Measurements from ENCODE around the gene ITSN1. TPM values are rescaled to one million over a fixed set of nuclear protein-coding genes. Genes with fewer than 3 reads are reported as not detected.

ITSN1 gene
- total and polyA plus RNA-seq, 2 experiments from 2014 or later = 35.5 to 57.1 TPM

- Histone ChIP-seq H3F3A (ENCODE audit: insufficient read depth) (no peaks in the 10 kb centered on the region), H3K36me3 (ENCODE audit: low read depth) (no peaks in the 10 kb centered on the region), H3K4me2 (ENCODE audit: unreplicated experiment) (no peak overlapping the region), H4K20me1 (ENCODE audit: insufficient read depth) (no peaks in the 10 kb centered on the region), H3K79me2 (ENCODE audit: insufficient read depth) (no peaks in the 10 kb centered on the region), H3K9me2 (ENCODE audit: insufficient read depth) (no peaks in the 10 kb centered on the region), H3K27ac (no peak overlapping the region), H3K9me3 (ENCODE audit: low read depth) (no peaks in the 10 kb centered on the region), H3K9ac (no peak overlapping the region), H2AFZ (no peak overlapping the region), H3K27me3 (replicated peaks; ENCODE audit: insufficient read depth) (no peaks in the 10 kb centered on the region), H3K4me1 (ENCODE audit: insufficient read depth) (peaks cover 4% of the 10 kb centered on the region; the same call in 1 of the 2 replicates), H3K4me3 (no peak overlapping the region)
- TF ChIP-seq EZH2 (IDR thresholded peaks at IDR 0.05; ENCODE audit: insufficient read depth, poor library complexity, severe bottlenecking) (no peak), EZH2phosphoT487 (IDR thresholded peaks at IDR 0.05; ENCODE audit: insufficient read depth, low read depth) (no peak)
- DNase-seq = no peak
- in situ Hi-C loops (cut with MboI) = no loop called here
- WGBS, 2 experiments (ENCODE audit: low coverage in 1 of 2, low lambda C conversion rate in 2 of 2, missing lambda C conversion rate in 2 of 2) = 82 to 88% methylated on average over 8 of the region's 8 CpGs
These were observed 250.6 kb downstream of the ITSN1 start for GRCh38 chr21:33892853-33893252.

- peaks cover 11% of the 10 kb centered on the region for H3K4me1 ChIP-seq (ENCODE audit: insufficient read depth)
- H3K4me2 ChIP-seq (ENCODE audit: unreplicated experiment) = no peak overlapping the region
- no peak for TF ChIP-seq EZH2 (IDR thresholded peaks at IDR 0.05; ENCODE audit: insufficient read depth, poor library complexity, severe bottlenecking)
- no peak for TF ChIP-seq EZH2phosphoT487 (IDR thresholded peaks at IDR 0.05; ENCODE audit: insufficient read depth, low read depth)
- H3K9me2 ChIP-seq (ENCODE audit: insufficient read depth) = no peaks in the 10 kb centered on the region
- no peaks in the 10 kb centered on the region for H3K36me3 ChIP-seq (ENCODE audit: low read depth)
- H3K4me3 ChIP-seq = no peak overlapping the region
- 95 to 96% methylated on average over 4 of the region's 4 CpGs for WGBS, 2 experiments (ENCODE audit: low coverage in 1 of 2, low lambda C conversion rate in 2 of 2, missing lambda C conversion rate in 2 of 2)
- H3K9ac ChIP-seq = no peak overlapping the region
- H3K9me3 ChIP-seq (ENCODE audit: low read depth) = no peaks in the 10 kb centered on the region
- no peaks in the 10 kb centered on the region for H3F3A ChIP-seq (ENCODE audit: insufficient read depth)
- in situ Hi-C loops (cut with MboI) = no loop called here
- H3K27ac ChIP-seq = no peak overlapping the region
- no peak for DNase-seq
- no peaks in the 10 kb centered on the region for H3K79me2 ChIP-seq (ENCODE audit: insufficient read depth)
- no peaks in the 10 kb centered on the region for H3K27me3 ChIP-seq (replicated peaks; ENCODE audit: insufficient read depth)
- no peaks in the 10 kb centered on the region for H4K20me1 ChIP-seq (ENCODE audit: insufficient read depth)
- peak overlapping the region; percentile 79; the same call in 1 of the 2 replicates for H2AFZ ChIP-seq
These were observed 251.6 kb downstream of the ITSN1 start for GRCh38 chr21:33893917-33894316.

- Histone ChIP-seq H3K4me2 (ENCODE audit: unreplicated experiment) (peak overlapping the region; percentile 80), H2AFZ (peak overlapping the region; percentile 79), H4K20me1 (ENCODE audit: insufficient read depth) (no peaks in the 10 kb centered on the region), H3K27ac (no peak overlapping the region), H3K9me3 (ENCODE audit: low read depth) (no peaks in the 10 kb centered on the region), H3K27me3 (replicated peaks; ENCODE audit: insufficient read depth) (no peaks in the 10 kb centered on the region), H3K9me2 (ENCODE audit: insufficient read depth) (no peaks in the 10 kb centered on the region), H3K4me1 (ENCODE audit: insufficient read depth) (peaks cover 20% of the 10 kb centered on the region), H3K9ac (peak overlapping the region; percentile 57), H3K79me2 (ENCODE audit: insufficient read depth) (no peaks in the 10 kb centered on the region), H3K36me3 (ENCODE audit: low read depth) (no peaks in the 10 kb centered on the region), H3K4me3 (peak overlapping the region; percentile 65), H3F3A (ENCODE audit: insufficient read depth) (peaks cover 8% of the 10 kb centered on the region; the same call in 1 of the 2 replicates)
- in situ Hi-C loops (cut with MboI) = no loop called here
- WGBS, 2 experiments (ENCODE audit: low coverage in 1 of 2, low lambda C conversion rate in 2 of 2, missing lambda C conversion rate in 2 of 2) = 4 to 6% methylated on average over 20 of the region's 20 CpGs
- DNase-seq = peak; percentile 92
- TF ChIP-seq EZH2phosphoT487 (IDR thresholded peaks at IDR 0.05; ENCODE audit: insufficient read depth, low read depth) (no peak), EZH2 (IDR thresholded peaks at IDR 0.05; ENCODE audit: insufficient read depth, poor library complexity, severe bottlenecking) (no peak)
These were observed 252.5 kb downstream of the ITSN1 start for GRCh38 chr21:33894736-33895288.

- no peak overlapping the region for H3K9ac ChIP-seq
- H3K27me3 ChIP-seq (replicated peaks; ENCODE audit: insufficient read depth) = no peaks in the 10 kb centered on the region
- peak overlapping the region; percentile 80 for H3K4me2 ChIP-seq (ENCODE audit: unreplicated experiment)
- H3K4me1 ChIP-seq (ENCODE audit: insufficient read depth) = peaks cover 22% of the 10 kb centered on the region
- TF ChIP-seq EZH2phosphoT487 (IDR thresholded peaks at IDR 0.05; ENCODE audit: insufficient read depth, low read depth) (no peak), EZH2 (IDR thresholded peaks at IDR 0.05; ENCODE audit: insufficient read depth, poor library complexity, severe bottlenecking) (no peak)
- H3K9me2 ChIP-seq (ENCODE audit: insufficient read depth) = no peaks in the 10 kb centered on the region
- no peaks in the 10 kb centered on the region for H4K20me1 ChIP-seq (ENCODE audit: insufficient read depth)
- 0 out of 2 replicates have a peak overlapping the region, but pooled peaks have one; percentile 65 for H3K4me3 ChIP-seq
- H3K79me2 ChIP-seq (ENCODE audit: insufficient read depth) = no peaks in the 10 kb centered on the region
- no peak for DNase-seq
- WGBS, 2 experiments (ENCODE audit: low coverage in 1 of 2, low lambda C conversion rate in 2 of 2, missing lambda C conversion rate in 2 of 2) = 86 to 90% methylated on average over 21 to 28 of the region's 28 CpGs
- no peak overlapping the region for H3K27ac ChIP-seq
- H3K9me3 ChIP-seq (ENCODE audit: low read depth) = no peaks in the 10 kb centered on the region
- H3F3A ChIP-seq (ENCODE audit: insufficient read depth) = peaks cover 13% of the 10 kb centered on the region
- H2AFZ ChIP-seq = peak overlapping the region; percentile 79; the same call in 1 of the 2 replicates
- H3K36me3 ChIP-seq (ENCODE audit: low read depth) = no peaks in the 10 kb centered on the region
- in situ Hi-C loops (cut with MboI) = no loop called here
These were observed 253.1 kb downstream of the ITSN1 start for GRCh38 chr21:33895356-33895755.
